Mucosa of descending colon (tissue), 3 donors: Measurements from ENCODE around the gene STEAP2. TPM values are rescaled to one million over a fixed set of nuclear protein-coding genes. Genes with fewer than 3 reads are reported as not detected.

Experiments
- ATAC-seq: fragments of 200-7000 bp; cut with Tn5 transposase; one replicate; pipeline ENCODE4 v1.9.1; 2020; ENCODE audit warnings: mild to moderate bottlenecking, moderate library complexity
- DNase-seq, 3 donors: peaks; one replicate each; pipeline ENCODE4 v3.0.0-alpha.2; 2020
- H3K36me3 ChIP-seq: fragments of 200-600 bp; one replicate; pipeline ENCODE4 v1.8.0; 2021; ENCODE audit warnings: low read depth, mild to moderate bottlenecking
- H3K4me1 ChIP-seq: fragments of 200-600 bp; one replicate; pipeline ENCODE4 v1.8.0; 2021; ENCODE audit warnings: low read depth, mild to moderate bottlenecking
- H3K4me3 ChIP-seq: fragments of 200-600 bp; one replicate; pipeline ENCODE4 v1.8.0; 2021; ENCODE audit warnings: mild to moderate bottlenecking
- H3K9me3 ChIP-seq: fragments of 200-600 bp; one replicate; pipeline ENCODE4 v1.8.0; 2021; ENCODE audit warnings: mild to moderate bottlenecking
- intact Hi-C, 2 donors: fragments of 100-400 bp; cut with DNase I in 1 of 2; cut with micrococcal nuclease in 1 of 2; formaldehyde crosslinking; loops; one replicate each; pipeline versions ENCODE4 v1.11.0 to v1.11.1; 2022; cut with DNase I, micrococcal nuclease
- long read RNA-seq, 2 donors: library from polyadenylated mRNA; unstranded; transcript quantifications; one replicate each; pipeline ENCODE4 v2.0.0, GENCODE V29; 2019 to 2021
- total RNA-seq, 3 donors: library from RNA; stranded (reverse); fragmentation: NEBNext Ultra II Directional in 2 of 3; extraction: Animal tissue kit (Norgen Biotek cat#: 25700) in 2 of 3; gene quantifications; one replicate each; pipeline versions ENCODE4 v1.2.1 to v1.2.4, GENCODE V29; 2021 to 2023
- TF ChIP-seq, protein P1 (sequence below): fragments of 200-600 bp; IDR thresholded peaks from one replicate; pipeline ENCODE4 v1.8.0; 2022; ENCODE audit warnings: antibody characterized with exemption, mild to moderate bottlenecking
- donor health status: DM: no; HTN: no; CAD: no; lungs with moderate emphysema.
- donor health status: DM: no; HTN: no; CAD: no.
- donor health status: DM: no; HTN: yes; CAD: no.

Gene STEAP2
- 10 to 100 TPM; 22.2 to 26.3 (median 23.1) TPM for total RNA-seq
- long read RNA-seq, donor 1, partial matches to known transcripts: 2 of 5 reads
- long read RNA-seq, donor 1, other reads (novel, unspliced or antisense): 3 of 5 reads
- long read RNA-seq, donor 2, full-length matches to known transcripts: 1 of 7 reads
- long read RNA-seq, donor 2, partial matches to known transcripts: 1 of 7 reads
- long read RNA-seq, donor 2, other reads (novel, unspliced or antisense): 5 of 7 reads

DNA sequence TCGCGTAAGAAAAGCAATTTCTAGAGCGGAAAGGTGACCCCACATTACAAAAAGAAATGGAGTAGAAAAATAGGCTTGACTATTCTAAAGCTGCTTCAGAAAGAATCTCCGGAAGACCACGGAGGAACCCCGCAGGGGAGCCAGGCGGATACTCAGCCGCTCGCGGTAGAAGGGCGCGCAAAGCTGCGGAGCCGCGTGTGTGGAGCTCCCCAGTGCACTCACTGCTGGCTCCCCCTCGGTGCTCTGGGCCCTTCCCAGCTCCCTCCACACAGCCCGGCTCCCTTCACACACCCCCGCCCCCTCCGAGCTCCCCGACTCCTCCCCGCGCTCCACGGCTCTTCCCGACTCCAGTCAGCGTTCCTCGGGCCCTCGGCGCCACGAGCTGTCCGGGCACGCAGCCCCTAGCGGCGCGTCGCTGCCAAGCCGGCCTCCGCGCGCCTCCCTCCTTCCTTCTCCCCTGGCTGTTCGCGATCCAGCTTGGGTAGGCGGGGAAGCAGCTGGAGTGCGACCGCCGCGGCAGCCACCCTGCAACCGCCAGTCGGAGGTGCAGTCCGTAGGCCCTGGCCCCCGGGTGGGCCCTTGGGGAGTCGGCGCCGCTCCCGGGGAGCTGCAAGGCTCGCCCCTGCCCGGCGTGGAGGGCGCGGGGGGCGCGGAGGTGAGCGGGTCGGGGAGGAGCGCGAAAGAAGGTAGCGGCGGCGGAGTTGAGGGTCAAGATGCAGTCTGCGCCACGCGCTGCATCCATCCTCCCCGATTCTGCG, at the start of gene STEAP2:
STEAP2 (plus strand) TSS at position 350 of the 758 bp plus-strand sequence. CDS start 13,343 bp downstream, outside the sequence.
- Histone ChIP-seq H3K36me3 (no peaks in the 10 kb centered on the region), H3K4me3 (peak within 1 kb of the TSS; percentile 61), H3K4me1 (no peaks in the 10 kb centered on the region), H3K9me3 (no peaks in the 10 kb centered on the region)
- peak; percentile 91 to 94 (median 93) for DNase-seq
- peak; percentile 98 for ATAC-seq
- TF ChIP-seq, protein P1, sequence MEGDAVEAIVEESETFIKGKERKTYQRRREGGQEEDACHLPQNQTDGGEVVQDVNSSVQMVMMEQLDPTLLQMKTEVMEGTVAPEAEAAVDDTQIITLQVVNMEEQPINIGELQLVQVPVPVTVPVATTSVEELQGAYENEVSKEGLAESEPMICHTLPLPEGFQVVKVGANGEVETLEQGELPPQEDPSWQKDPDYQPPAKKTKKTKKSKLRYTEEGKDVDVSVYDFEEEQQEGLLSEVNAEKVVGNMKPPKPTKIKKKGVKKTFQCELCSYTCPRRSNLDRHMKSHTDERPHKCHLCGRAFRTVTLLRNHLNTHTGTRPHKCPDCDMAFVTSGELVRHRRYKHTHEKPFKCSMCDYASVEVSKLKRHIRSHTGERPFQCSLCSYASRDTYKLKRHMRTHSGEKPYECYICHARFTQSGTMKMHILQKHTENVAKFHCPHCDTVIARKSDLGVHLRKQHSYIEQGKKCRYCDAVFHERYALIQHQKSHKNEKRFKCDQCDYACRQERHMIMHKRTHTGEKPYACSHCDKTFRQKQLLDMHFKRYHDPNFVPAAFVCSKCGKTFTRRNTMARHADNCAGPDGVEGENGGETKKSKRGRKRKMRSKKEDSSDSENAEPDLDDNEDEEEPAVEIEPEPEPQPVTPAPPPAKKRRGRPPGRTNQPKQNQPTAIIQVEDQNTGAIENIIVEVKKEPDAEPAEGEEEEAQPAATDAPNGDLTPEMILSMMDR: peak; percentile 81
- intact Hi-C loops: no loop called here

DNA sequence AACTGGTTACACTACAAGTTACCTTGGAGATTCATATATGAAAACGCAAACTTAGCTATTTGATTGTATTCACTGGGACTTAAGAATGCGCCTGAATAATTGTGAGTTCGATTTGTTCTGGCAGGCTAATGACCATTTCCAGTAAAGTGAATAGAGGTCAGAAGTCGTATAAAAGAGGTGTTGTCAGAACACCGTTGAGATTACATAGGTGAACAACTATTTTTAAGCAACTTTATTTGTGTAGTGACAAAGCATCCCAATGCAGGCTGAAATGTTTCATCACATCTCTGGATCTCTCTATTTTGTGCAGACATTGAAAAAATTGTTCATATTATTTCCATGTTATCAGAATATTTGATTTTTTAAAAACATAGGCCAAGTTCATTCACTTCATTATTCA, 48.0 kb upstream of the STEAP2 start:
- H3K4me1 ChIP-seq: peaks cover 7% of the 10 kb centered on the region
- intact Hi-C loops: loop anchor here in 1 of 2 donors (10.0 kb wide), 1 partner anchor 101 kb away; no protein-coding TSS in a partner anchor
- no peak overlapping the region for H3K4me3 ChIP-seq
- no peaks in the 10 kb centered on the region for H3K9me3 ChIP-seq
- no peaks in the 10 kb centered on the region for H3K36me3 ChIP-seq
- TF ChIP-seq, protein P1: no peak
- no peak for ATAC-seq
- DNase-seq: no peak

DNA sequence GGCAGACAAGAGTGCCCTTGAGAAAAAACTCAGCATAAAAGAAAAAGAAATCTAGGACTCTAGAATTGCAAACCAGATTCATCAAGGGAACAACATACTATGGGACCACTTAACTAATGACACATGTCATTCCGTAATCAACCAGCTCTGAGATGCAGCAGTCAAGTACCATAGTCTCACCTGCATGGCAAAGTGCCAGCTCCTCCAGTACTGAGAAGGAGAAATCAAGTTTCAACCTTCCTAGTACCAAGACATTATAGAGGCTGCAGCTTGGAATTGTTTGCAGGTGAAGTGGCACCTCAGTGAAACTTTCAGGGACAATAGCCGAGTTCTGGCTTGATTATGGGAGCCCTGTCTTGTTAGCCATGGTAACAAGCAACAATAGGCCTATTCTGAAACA, 45.8 kb upstream of the STEAP2 start:
- ATAC-seq: peak; percentile 84
- Histone ChIP-seq H3K36me3 (no peaks in the 10 kb centered on the region), H3K9me3 (no peaks in the 10 kb centered on the region), H3K4me3 (no peak overlapping the region), H3K4me1 (peaks cover 7% of the 10 kb centered on the region)
- intact Hi-C loops: loop anchor here in 1 of 2 donors (10.0 kb wide), 1 partner anchor 99 kb away; no protein-coding TSS in a partner anchor
- peak in 2 of 3 donors; percentile 46 to 81 for DNase-seq
- TF ChIP-seq, protein P1: no peak

DNA sequence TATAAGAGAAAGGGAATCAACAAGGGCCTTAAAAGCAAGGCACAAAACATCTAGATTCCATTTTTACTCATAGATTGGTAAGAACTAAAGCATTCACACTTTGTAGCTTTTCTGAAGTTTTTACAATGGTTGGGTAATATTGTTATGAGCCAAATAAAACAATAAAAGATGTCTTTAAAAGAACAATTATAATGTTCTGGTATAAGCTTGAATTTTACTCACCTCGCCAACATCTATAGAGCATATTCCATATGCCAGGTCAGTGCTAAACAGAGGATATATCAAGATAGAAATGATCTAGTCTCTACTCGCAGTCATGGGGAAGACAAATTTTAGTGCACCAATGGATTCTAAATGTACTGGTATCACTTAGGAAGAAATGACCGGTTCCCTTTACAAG, 45.4 kb upstream of the STEAP2 start:
- intact Hi-C loops: loop anchor here in 1 of 2 donors (10.0 kb wide), 1 partner anchor 99 kb away; no protein-coding TSS in a partner anchor
- ATAC-seq: peak; percentile 89
- H3K4me3 ChIP-seq: no peak overlapping the region
- H3K4me1 ChIP-seq: peaks cover 7% of the 10 kb centered on the region
- H3K36me3 ChIP-seq: no peaks in the 10 kb centered on the region
- H3K9me3 ChIP-seq: no peaks in the 10 kb centered on the region
- no peak for DNase-seq
- TF ChIP-seq, protein P1: no peak

DNA sequence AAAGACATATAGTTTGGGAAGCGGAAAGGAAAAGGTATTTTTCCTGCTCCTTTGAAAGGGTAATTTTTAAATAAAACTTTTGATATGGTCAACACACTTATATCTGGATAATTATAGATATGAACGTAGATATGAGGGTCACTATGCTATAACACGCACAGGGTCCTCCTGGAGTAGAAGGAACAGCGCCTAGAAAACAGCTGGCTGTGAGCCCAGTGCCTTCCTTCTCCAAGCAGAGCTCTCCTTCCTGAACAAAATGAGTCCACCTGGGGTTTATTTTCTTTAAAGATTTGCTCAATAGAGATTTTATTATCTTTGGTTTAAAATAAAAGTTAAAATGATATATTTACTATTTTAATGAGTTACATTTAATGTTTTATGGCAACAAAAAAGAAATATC, 44.2 kb upstream of the STEAP2 start:
- H3K4me1 ChIP-seq: peaks cover 13% of the 10 kb centered on the region
- TF ChIP-seq, protein P1: no peak
- peak in 1 of 3 donors; percentile 36 for DNase-seq
- intact Hi-C loops: loop anchor here in 1 of 2 donors (10.0 kb wide), 1 partner anchor 97 kb away; no protein-coding TSS in a partner anchor
- H3K9me3 ChIP-seq: no peaks in the 10 kb centered on the region
- ATAC-seq: no peak
- H3K4me3 ChIP-seq: no peak overlapping the region
- H3K36me3 ChIP-seq: no peaks in the 10 kb centered on the region
